ENCODE measurements around the gene OR2L3. TPM values are rescaled to one million over a fixed set of nuclear protein-coding genes. Genes with fewer than 3 reads are reported as not detected.
"Not testable (repeated sequence)": the region's sequence is repeated elsewhere in the genome, so short reads cannot be mapped to it uniquely, and the experiment has no call there.

Gene OR2L3
- total RNA-seq, 1 donor = not detected

DNA sequence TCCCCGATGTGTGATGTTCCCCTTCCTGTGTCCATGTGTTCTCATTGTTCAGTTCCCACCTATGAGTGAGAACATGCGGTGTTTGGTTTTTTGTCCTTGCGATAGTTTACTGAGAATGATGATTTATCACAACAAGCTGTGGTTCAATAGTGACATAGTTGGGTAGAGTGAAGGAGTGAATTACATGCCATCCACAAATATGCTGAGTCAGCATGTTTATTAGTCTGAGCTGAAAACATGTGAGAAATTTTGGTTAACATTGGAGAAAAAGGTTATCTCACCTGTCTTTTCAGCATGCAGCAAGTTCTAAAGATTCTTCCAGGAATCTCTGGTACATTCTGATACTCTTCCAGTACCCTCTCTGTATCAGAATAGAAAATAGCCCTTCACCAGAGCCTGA, 19.0 kb downstream of the OR2L3 start:
- DNase-seq (ENCODE audit: low read depth) = no peak
- TF ChIP-seq, protein P1, sequence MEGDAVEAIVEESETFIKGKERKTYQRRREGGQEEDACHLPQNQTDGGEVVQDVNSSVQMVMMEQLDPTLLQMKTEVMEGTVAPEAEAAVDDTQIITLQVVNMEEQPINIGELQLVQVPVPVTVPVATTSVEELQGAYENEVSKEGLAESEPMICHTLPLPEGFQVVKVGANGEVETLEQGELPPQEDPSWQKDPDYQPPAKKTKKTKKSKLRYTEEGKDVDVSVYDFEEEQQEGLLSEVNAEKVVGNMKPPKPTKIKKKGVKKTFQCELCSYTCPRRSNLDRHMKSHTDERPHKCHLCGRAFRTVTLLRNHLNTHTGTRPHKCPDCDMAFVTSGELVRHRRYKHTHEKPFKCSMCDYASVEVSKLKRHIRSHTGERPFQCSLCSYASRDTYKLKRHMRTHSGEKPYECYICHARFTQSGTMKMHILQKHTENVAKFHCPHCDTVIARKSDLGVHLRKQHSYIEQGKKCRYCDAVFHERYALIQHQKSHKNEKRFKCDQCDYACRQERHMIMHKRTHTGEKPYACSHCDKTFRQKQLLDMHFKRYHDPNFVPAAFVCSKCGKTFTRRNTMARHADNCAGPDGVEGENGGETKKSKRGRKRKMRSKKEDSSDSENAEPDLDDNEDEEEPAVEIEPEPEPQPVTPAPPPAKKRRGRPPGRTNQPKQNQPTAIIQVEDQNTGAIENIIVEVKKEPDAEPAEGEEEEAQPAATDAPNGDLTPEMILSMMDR (IDR thresholded peaks at IDR 0.05; ENCODE audit: insufficient read depth, low read depth, low read length) = no peak
- no peak overlapping the region for H3K4me3 ChIP-seq (ENCODE audit: low read depth, low read length)

DNA sequence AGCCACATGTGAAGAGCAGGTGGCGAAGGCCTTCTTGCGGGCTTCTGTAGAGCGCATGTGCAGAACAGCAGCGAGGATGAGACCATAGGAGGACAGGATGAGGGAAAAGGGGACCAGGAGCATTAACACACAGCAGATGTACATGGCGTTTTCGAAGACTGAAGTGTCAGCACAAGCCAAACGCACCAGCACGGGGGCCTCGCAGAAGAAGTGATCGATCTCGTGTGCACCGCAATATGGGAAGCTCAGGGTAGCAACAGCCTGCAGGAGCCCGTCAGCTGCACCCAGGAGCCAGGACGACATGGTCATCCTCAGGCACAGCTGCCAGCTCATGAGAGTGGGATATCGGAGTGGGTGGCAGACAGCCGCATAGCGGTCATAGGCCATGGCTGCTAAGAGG, 37.2 kb downstream of the OR2L3 start:
- not testable (repeated sequence) for H3K4me3 ChIP-seq (ENCODE audit: low read depth, low read length); DNase-seq (ENCODE audit: low read depth)

DNA sequence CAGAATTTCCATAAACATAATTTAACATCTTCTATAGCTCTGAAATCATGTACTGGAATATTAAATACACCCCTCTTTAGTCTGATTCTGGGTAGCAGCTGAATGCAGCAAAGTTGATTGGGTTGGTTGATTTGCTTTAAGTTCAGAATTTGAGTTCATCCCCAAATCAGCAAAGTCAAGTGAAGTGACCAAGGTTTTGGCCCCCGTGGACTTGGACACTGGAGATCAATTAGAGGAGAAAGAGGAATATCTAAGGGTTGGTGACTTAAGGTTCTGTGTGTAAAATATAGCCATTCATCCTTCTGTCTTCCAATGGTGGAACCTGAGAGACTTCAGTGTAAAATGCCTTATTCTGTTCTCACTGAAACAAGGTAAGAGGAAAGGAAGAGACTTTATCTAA, 48.2 kb downstream of the OR2L3 start, which contains the start of gene OR2L13:
OR2L13 (plus strand) TSS at position 301 of the 400 bp plus-strand sequence. CDS start 4,192 bp downstream, outside the sequence.
- TF ChIP-seq, protein P1 (IDR thresholded peaks at IDR 0.05; ENCODE audit: insufficient read depth, low read depth, low read length) = no peak
- no peak for DNase-seq (ENCODE audit: low read depth)
- no peak within 1 kb of the TSS for H3K4me3 ChIP-seq (ENCODE audit: low read depth, low read length)

DNA sequence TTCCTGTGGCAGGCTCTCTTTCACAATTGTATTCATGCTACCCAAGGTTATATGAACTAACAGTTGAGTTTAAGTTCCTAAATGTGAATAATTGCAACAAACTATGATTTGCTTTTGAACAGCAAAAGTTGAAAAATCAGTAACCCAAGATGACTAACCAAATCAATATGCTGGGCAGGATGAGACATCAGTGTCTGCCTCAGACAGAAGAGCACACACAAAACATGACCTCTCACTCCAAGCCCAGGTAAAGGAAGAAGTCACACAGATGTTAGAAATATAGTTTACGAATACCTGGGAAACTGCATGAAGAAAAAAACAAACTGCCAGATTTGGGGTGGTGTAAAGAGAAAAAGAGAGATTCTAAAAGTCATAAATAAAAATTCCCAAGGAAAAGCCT, 51.9 kb downstream of the OR2L3 start:
- no peak for DNase-seq (ENCODE audit: low read depth)
- H3K4me3 ChIP-seq (ENCODE audit: low read depth, low read length) = no peak overlapping the region
- TF ChIP-seq, protein P1 (IDR thresholded peaks at IDR 0.05; ENCODE audit: insufficient read depth, low read depth, low read length) = no peak

DNA sequence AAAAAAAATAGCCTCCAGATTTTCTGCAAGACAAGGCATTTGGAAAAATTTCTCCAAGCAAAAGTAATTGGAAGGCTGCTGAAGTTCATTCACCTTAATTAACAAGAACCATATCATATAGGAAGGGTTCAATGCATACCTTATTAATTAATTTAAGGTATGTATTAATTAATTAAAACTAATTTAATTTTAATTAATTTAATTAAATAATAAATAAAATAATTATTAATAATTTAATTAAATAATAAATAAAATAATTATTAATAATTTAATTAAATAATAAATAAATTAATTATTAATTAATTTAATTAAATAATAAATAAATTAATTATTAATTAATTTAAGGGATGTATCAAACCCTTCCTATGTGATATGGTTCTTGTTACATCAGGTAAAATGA, 56.2 kb downstream of the OR2L3 start:
- TF ChIP-seq, protein P1 (IDR thresholded peaks at IDR 0.05; ENCODE audit: insufficient read depth, low read depth, low read length) = no peak
- DNase-seq (ENCODE audit: low read depth) = no peak
- H3K4me3 ChIP-seq (ENCODE audit: low read depth, low read length) = no peak overlapping the region

DNA sequence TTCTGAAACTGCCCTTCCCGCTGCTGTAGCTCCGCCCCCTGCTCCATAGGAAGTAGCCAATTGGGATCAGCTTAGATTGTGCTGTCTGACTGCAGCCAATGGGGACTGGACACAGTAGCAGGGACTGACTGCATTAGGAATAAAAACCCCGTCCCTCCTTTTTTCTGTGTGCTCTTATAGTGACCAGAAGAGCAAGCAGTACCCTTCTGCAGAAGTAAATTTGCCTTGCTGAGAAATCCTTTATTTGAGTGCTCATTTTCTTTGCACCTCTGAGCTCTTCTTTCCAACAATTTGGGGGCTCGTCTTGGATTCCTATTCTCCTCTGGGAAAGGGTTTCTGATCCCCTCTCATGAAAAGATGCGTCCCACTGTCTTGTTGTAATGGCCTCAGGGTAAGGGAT, 64.5 kb downstream of the OR2L3 start:
- no peak overlapping the region for H3K4me3 ChIP-seq (ENCODE audit: low read depth, low read length)
- DNase-seq (ENCODE audit: low read depth) = no peak
- TF ChIP-seq, protein P1 (IDR thresholded peaks at IDR 0.05; ENCODE audit: insufficient read depth, low read depth, low read length) = no peak

Small RNAs within 50 kb of the gene (small RNA-seq; reads per million reads assigned to genes)
- not detected for gene RF00019

Other genes starting within 250 kb of the OR2L3 start
- not detected in 2 replicates for gene OR14A16, start 222.7 kb upstream of the OR2L3 start, total RNA-seq
- not detected in 2 replicates for gene OR11L1, start 204.9 kb upstream of the OR2L3 start, total RNA-seq
- 0.97 and 3.5 TPM in 2 replicates for gene TRIM58, start 189.6 kb upstream of the OR2L3 start, total RNA-seq
- gene OR2W3, start 151.2 kb upstream of the OR2L3 start, total RNA-seq = 0.86 and 0.97 TPM in 2 replicates
- gene OR2T8, start 126.6 kb upstream of the OR2L3 start, total RNA-seq = not detected in 2 replicates
- not detected in 2 replicates for gene OR2AJ1, start 121.9 kb upstream of the OR2L3 start, total RNA-seq
- not detected in 2 replicates for gene OR2L8, start 98.0 kb upstream of the OR2L3 start, total RNA-seq
- gene OR2AK2, start 81.6 kb upstream of the OR2L3 start, total RNA-seq = under 0.01 TPM in 1 of 2 replicates, not detected in the other
- gene OR2L5, start 33.2 kb upstream of the OR2L3 start, total RNA-seq = not detected in 2 replicates
- under 0.01 TPM in 1 of 2 replicates, not detected in the other for gene OR2L2, start 16.8 kb upstream of the OR2L3 start, total RNA-seq
- not detected in 2 replicates for gene OR2L13, start 48.3 kb downstream of the OR2L3 start, total RNA-seq
- gene OR2M5, start 98.3 kb downstream of the OR2L3 start, total RNA-seq = not detected in 2 replicates
- not detected in 2 replicates for gene OR2M2, start 128.0 kb downstream of the OR2L3 start, total RNA-seq
- gene OR2M3, start 150.4 kb downstream of the OR2L3 start, total RNA-seq = not detected in 2 replicates
- gene OR2M4, start 184.6 kb downstream of the OR2L3 start, total RNA-seq = not detected in 2 replicates
- not detected in 2 replicates for gene OR2T33, start 231.1 kb downstream of the OR2L3 start, total RNA-seq

Measured in fibroblast of villous mesenchyme (primary cell).